ENCODE measurements around the gene NRP2. TPM values are rescaled to one million over a fixed set of nuclear protein-coding genes. Genes with fewer than 3 reads are reported as not detected.

The NRP2 gene
- polyA plus RNA-seq, 2 of the 4 experiments (the other 2 are of a cell fraction): 144 to 159 TPM

- DNase-seq (ENCODE audit: low read depth in 1 of 2, low spot score in 1 of 2) (no peak), FAIRE-seq (no peak), ATAC-seq (no peak)
- ChIA-PET CTCF (no interaction called here), POLR2A (no interaction called here)
- WGBS (ENCODE audit: missing lambda C conversion rate): 15% methylated on average over 4 of the region's 4 CpGs
- no peak for TF ChIP-seq RARB (CRISPR knock-in tag; IDR thresholded peaks at IDR 0.05)
- no peak for TF ChIP-seq PBX3 (IDR thresholded peaks at IDR 0.05)
- no peak for TF ChIP-seq MYC (IDR thresholded peaks at IDR 0.05; ENCODE audit: borderline replicate concordance, low read length)
- no peak for TF ChIP-seq HOXB5 (CRISPR knock-in tag; IDR thresholded peaks at IDR 0.05)
- TF ChIP-seq ZSCAN20 (CRISPR knock-in tag; IDR thresholded peaks at IDR 0.05): no peak
- no peak for TF ChIP-seq MAFK (IDR thresholded peaks at IDR 0.05; ENCODE audit: partially characterized antibody)
- no peak for TF ChIP-seq PHF8 (IDR thresholded peaks at IDR 0.05; ENCODE audit: borderline replicate concordance, low read depth)
- TF ChIP-seq CHD4 (IDR thresholded peaks at IDR 0.05; ENCODE audit: borderline replicate concordance): no peak
- TF ChIP-seq EHF (CRISPR knock-in tag; IDR thresholded peaks at IDR 0.05): no peak
- TF ChIP-seq RAD21 (conservative IDR thresholded peaks at IDR 0.05 in 1 of 2, IDR thresholded peaks at IDR 0.05 in 1 of 2): no peak
- no peak for TF ChIP-seq NR3C1 (IDR thresholded peaks at IDR 0.05)
- Histone ChIP-seq H3K4me3 (no peak overlapping the region), H3K27ac (no peak overlapping the region), H3K4me1 (peaks cover 10% of the 10 kb centered on the region), H3K9me3 (no peaks in the 10 kb centered on the region), H3K4me2 (no peak overlapping the region)
These were observed 25.4 kb upstream of the NRP2 start for GRCh38 chr2:205656941-205657340.

- CTCF ChIA-PET: no interaction called here
- no peak for ATAC-seq
- no peak overlapping the region for H3K4me2 ChIP-seq
These were observed 24.7 kb upstream of the NRP2 start for GRCh38 chr2:205657579-205657978.

GRCh38 chr2:205658068-205658467 is 24.2 kb upstream of the NRP2 start:
- Histone ChIP-seq H3K4me2 (no peak overlapping the region), H3K4me3 (no peak overlapping the region), H3K9me3 (no peaks in the 10 kb centered on the region), H3K27ac (no peak overlapping the region), H3K4me1 (peaks cover 10% of the 10 kb centered on the region)
- ChIA-PET POLR2A (no interaction called here), CTCF (no interaction called here)
- no peak for DNase-seq (ENCODE audit: low read depth in 1 of 2, low spot score in 1 of 2)
- ATAC-seq: no peak
- WGBS (ENCODE audit: missing lambda C conversion rate): 4% methylated on average over 2 of the region's 2 CpGs
- FAIRE-seq: no peak
- TF ChIP-seq MAX (IDR thresholded peaks at IDR 0.05): no peak
- TF ChIP-seq BHLHE40 (IDR thresholded peaks at IDR 0.05; ENCODE audit: low read depth, low read length): no peak
- no peak for TF ChIP-seq FOSB (CRISPR knock-in tag; IDR thresholded peaks at IDR 0.05)
- TF ChIP-seq POLR2A (IDR thresholded peaks at IDR 0.05; ENCODE audit: low read length): no peak
- TF ChIP-seq ZC3H11A (IDR thresholded peaks at IDR 0.05): no peak
- no peak for TF ChIP-seq TP53 (CRISPR knock-in tag; IDR thresholded peaks at IDR 0.05)
- TF ChIP-seq GATA3 (IDR thresholded peaks at IDR 0.05; ENCODE audit: borderline replicate concordance): no peak
- TF ChIP-seq NR3C1 (IDR thresholded peaks at IDR 0.05): no peak
- no peak for TF ChIP-seq RFX5 (IDR thresholded peaks at IDR 0.05)
- TF ChIP-seq RNF2 (IDR thresholded peaks at IDR 0.05; ENCODE audit: borderline replicate concordance, low read depth): no peak
- TF ChIP-seq REST (IDR thresholded peaks at IDR 0.05): no peak
- no peak for TF ChIP-seq HOXA7 (CRISPR knock-in tag; IDR thresholded peaks at IDR 0.05)
- no peak for TF ChIP-seq SMC3 (IDR thresholded peaks at IDR 0.05)
- TF ChIP-seq ELK1 (IDR thresholded peaks at IDR 0.05; ENCODE audit: low read depth, low read length): no peak

More at GRCh38 chr2:205657579-205657978, 24.7 kb upstream of the NRP2 start:
- TF ChIP-seq FOSB (CRISPR knock-in tag; IDR thresholded peaks at IDR 0.05): no peak
- TF ChIP-seq HOXA7 (CRISPR knock-in tag; IDR thresholded peaks at IDR 0.05): no peak
- no peak for TF ChIP-seq MYC (IDR thresholded peaks at IDR 0.05; ENCODE audit: borderline replicate concordance, low read length)
- no peak for TF ChIP-seq RCOR1 (IDR thresholded peaks at IDR 0.05; ENCODE audit: low read depth, low read length)
- TF ChIP-seq CBX2 (IDR thresholded peaks at IDR 0.05; ENCODE audit: borderline replicate concordance, low read depth): no peak
- TF ChIP-seq PHF8 (IDR thresholded peaks at IDR 0.05; ENCODE audit: borderline replicate concordance, low read depth): no peak
- no peak for TF ChIP-seq ZSCAN20 (CRISPR knock-in tag; IDR thresholded peaks at IDR 0.05)
- no peak for TF ChIP-seq POLR2AphosphoS2 (conservative IDR thresholded peaks at IDR 0.05; ENCODE audit: low read length)
- no peak for TF ChIP-seq CHD4 (IDR thresholded peaks at IDR 0.05; ENCODE audit: borderline replicate concordance)
- TF ChIP-seq BHLHE40 (IDR thresholded peaks at IDR 0.05; ENCODE audit: low read depth, low read length): no peak
- no peak for TF ChIP-seq FOXS1 (CRISPR knock-in tag; IDR thresholded peaks at IDR 0.05)
- no peak for TF ChIP-seq ZC3H11A (IDR thresholded peaks at IDR 0.05)
- TF ChIP-seq E2F6 (IDR thresholded peaks at IDR 0.05; ENCODE audit: borderline replicate concordance, low read depth): no peak
- TF ChIP-seq HES2 (IDR thresholded peaks at IDR 0.05): no peak
- H3K4me3 ChIP-seq: no peak overlapping the region
- no peak overlapping the region for H3K27ac ChIP-seq
- 28% methylated on average over 3 of the region's 3 CpGs for WGBS (ENCODE audit: missing lambda C conversion rate)
- H3K9me3 ChIP-seq: no peaks in the 10 kb centered on the region
- FAIRE-seq (no peak), DNase-seq (ENCODE audit: low read depth in 1 of 2, low spot score in 1 of 2) (no peak)
- POLR2A ChIA-PET: no interaction called here
- peaks cover 10% of the 10 kb centered on the region for H3K4me1 ChIP-seq

All from A549 (cell line).